Ramos (cell line): Measurements from ENCODE around the gene SRRM4.

Experiments used
- in situ Hi-C: fragments of 300-500 bp; cut with MboI; formaldehyde crosslinking; loops from one replicate; pipeline ENCODE4 v1.14.3; 2022; ENCODE audit warnings: low sequenced_read_pairs; ENCODE audit not compliant: unreplicated experiment

SRRM4 gene

GRCh38 chr12:119181944-119182343, 200.6 kb downstream of the SRRM4 start:
- in situ Hi-C loops: no loop called here

- in situ Hi-C loops: no loop called here
Measured at GRCh38 chr12:119182701-119183493, 201.6 kb downstream of the SRRM4 start.

GRCh38 chr12:119183942-119184695, 202.8 kb downstream of the SRRM4 start:
- in situ Hi-C loops: no loop called here

- in situ Hi-C loops: no loop called here
Measured at GRCh38 chr12:119195256-119195655, 213.9 kb downstream of the SRRM4 start.

GRCh38 chr12:119198440-119198839, 217.1 kb downstream of the SRRM4 start:
- in situ Hi-C loops: no loop called here

- in situ Hi-C loops: no loop called here
Measured at GRCh38 chr12:119200601-119201000, 219.3 kb downstream of the SRRM4 start.

- in situ Hi-C loops: no loop called here
Measured at GRCh38 chr12:119201789-119202543, 220.6 kb downstream of the SRRM4 start.

- in situ Hi-C loops: no loop called here
Measured at GRCh38 chr12:119202544-119202943, 221.2 kb downstream of the SRRM4 start.

GRCh38 chr12:119204131-119204530, 222.8 kb downstream of the SRRM4 start:
- in situ Hi-C loops: no loop called here

- in situ Hi-C loops: no loop called here
Measured at GRCh38 chr12:119204671-119205285, 223.4 kb downstream of the SRRM4 start.

GRCh38 chr12:119206348-119207062, 225.2 kb downstream of the SRRM4 start:
- in situ Hi-C loops: no loop called here

GRCh38 chr12:119207063-119207560, 225.8 kb downstream of the SRRM4 start:
- in situ Hi-C loops: no loop called here

- in situ Hi-C loops: no loop called here
Measured at GRCh38 chr12:119208626-119209061, 227.3 kb downstream of the SRRM4 start.

- in situ Hi-C loops: no loop called here
Measured at GRCh38 chr12:119211884-119212283, 230.5 kb downstream of the SRRM4 start.
